ENCODE results near the gene ZNF23. TPM values are rescaled to one million over a fixed set of nuclear protein-coding genes. Genes with fewer than 3 reads are reported as not detected.

ZNF23 gene
- total RNA-seq, 1 donor from 2014 or later, result 18.2 TPM

- no peaks in the 10 kb centered on the region for H3K4me1 Mint-ChIP-seq
- Histone ChIP-seq H3K27ac (no peak overlapping the region), H3K79me2 (ENCODE audit: low read depth) (no peaks in the 10 kb centered on the region), H3F3A (ENCODE audit: low read depth) (peaks cover 3% of the 10 kb centered on the region), H4K20me1 (ENCODE audit: low read depth) (no peaks in the 10 kb centered on the region), H3K27me3 (no peaks in the 10 kb centered on the region), H3K4me1 (peaks cover 10% of the 10 kb centered on the region), H3K4me3 (no peak overlapping the region), H3K36me3 (no peaks in the 10 kb centered on the region), H3K9me3 (ENCODE audit: low read depth) (no peaks in the 10 kb centered on the region), H3K4me2 (no peak overlapping the region), H3K9ac (no peak overlapping the region), H2AFZ (replicated peaks) (no peak overlapping the region)
- H3K9me3 Mint-ChIP-seq, result peaks cover 16% of the 10 kb centered on the region
- H3K4me3 Mint-ChIP-seq, result no peak overlapping the region
- TF ChIP-seq, protein P1, sequence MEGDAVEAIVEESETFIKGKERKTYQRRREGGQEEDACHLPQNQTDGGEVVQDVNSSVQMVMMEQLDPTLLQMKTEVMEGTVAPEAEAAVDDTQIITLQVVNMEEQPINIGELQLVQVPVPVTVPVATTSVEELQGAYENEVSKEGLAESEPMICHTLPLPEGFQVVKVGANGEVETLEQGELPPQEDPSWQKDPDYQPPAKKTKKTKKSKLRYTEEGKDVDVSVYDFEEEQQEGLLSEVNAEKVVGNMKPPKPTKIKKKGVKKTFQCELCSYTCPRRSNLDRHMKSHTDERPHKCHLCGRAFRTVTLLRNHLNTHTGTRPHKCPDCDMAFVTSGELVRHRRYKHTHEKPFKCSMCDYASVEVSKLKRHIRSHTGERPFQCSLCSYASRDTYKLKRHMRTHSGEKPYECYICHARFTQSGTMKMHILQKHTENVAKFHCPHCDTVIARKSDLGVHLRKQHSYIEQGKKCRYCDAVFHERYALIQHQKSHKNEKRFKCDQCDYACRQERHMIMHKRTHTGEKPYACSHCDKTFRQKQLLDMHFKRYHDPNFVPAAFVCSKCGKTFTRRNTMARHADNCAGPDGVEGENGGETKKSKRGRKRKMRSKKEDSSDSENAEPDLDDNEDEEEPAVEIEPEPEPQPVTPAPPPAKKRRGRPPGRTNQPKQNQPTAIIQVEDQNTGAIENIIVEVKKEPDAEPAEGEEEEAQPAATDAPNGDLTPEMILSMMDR (IDR thresholded peaks at IDR 0.05), result no peak
- TF ChIP-seq EZH2 (IDR thresholded peaks at IDR 0.05) (no peak), EZH2phosphoT487 (IDR thresholded peaks at IDR 0.05) (no peak)
- peaks cover 6% of the 10 kb centered on the region for H3K27me3 Mint-ChIP-seq (ENCODE audit: insufficient read depth, low read depth)
- no peaks in the 10 kb centered on the region for H3K36me3 Mint-ChIP-seq
- DNase-seq (ENCODE audit: low spot score), result no peak
- H3K27ac Mint-ChIP-seq, result no peak overlapping the region
Measured at GRCh38 chr16:71402674-71403073, 59.4 kb downstream of the ZNF23 start.

DNA sequence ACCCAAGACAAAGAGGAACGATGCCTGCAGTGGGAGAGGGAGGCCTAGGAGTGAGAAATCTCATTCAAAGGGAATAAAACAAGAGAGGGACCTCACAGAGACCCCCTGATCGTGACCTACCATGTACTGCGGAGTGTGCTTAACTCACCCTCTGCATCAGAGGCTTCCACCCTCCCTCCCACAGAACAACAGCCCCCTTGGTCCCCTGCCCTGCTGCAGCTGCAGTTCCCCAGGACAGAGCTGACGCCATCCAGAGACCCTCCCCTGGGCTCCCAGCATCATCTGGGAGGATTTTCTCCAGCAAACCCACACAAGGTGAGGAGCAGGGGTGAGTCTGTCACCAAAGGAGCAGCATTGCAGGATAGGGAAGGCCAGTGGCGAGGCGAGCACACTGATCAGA is 60.0 kb downstream of the ZNF23 start:
- Mint-ChIP-seq H3K4me3 (peak overlapping the region; percentile 31), H3K36me3 (no peaks in the 10 kb centered on the region), H3K27ac (no peak overlapping the region), H3K27me3 (ENCODE audit: insufficient read depth, low read depth) (peaks cover 5% of the 10 kb centered on the region), H3K4me1 (no peaks in the 10 kb centered on the region), H3K9me3 (peaks cover 16% of the 10 kb centered on the region)
- Histone ChIP-seq H3K4me2 (peak overlapping the region; percentile 17), H3K27me3 (no peaks in the 10 kb centered on the region), H3K79me2 (ENCODE audit: low read depth) (no peaks in the 10 kb centered on the region), H3K4me1 (peaks cover 10% of the 10 kb centered on the region), H3K36me3 (no peaks in the 10 kb centered on the region), H2AFZ (replicated peaks) (peak overlapping the region; percentile 38), H3F3A (ENCODE audit: low read depth) (peaks cover 3% of the 10 kb centered on the region), H4K20me1 (ENCODE audit: low read depth) (no peaks in the 10 kb centered on the region), H3K4me3 (no peak overlapping the region), H3K9ac (no peak overlapping the region), H3K9me3 (ENCODE audit: low read depth) (no peaks in the 10 kb centered on the region), H3K27ac (no peak overlapping the region)
- TF ChIP-seq, protein P1 (IDR thresholded peaks at IDR 0.05), result no peak
- TF ChIP-seq EZH2phosphoT487 (IDR thresholded peaks at IDR 0.05), result no peak
- no peak for TF ChIP-seq EZH2 (IDR thresholded peaks at IDR 0.05)
- DNase-seq (ENCODE audit: low spot score), result peak; percentile 9

DNA sequence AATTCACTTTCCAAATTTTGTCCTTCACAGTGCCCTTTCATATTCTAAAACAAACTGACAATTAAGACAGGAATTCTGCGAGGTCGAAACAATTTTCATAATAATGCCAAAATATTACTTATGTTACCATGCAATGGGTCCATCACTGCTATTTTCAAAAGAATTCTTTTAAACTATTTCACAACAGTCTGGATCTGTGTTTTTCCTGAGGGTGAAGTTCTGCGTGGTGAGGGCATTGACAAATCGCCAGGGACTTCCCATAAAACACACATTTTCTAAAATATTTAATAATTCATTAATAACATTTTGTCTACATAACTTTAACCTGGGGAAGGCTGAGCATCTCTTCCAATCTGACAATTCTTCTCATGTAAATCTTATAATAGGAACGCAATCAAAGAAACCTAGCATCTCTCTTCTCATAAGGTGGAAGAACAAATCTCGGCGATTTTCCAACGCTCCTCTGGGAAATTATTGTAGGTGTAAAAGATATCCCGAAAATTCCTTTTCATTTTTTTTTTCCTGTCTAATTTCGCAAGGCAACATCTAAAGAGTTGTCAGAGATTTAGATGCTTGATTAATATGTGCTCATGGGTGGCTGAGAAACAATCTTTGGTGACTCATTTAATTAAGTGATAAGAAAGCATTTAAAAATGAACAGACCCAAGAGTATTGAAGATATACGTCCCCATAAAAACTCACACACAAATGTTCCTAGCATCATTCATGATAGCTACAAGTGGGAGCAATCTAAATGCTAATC is 62.1 kb downstream of the ZNF23 start:
- H2AFZ ChIP-seq (replicated peaks), result no peak overlapping the region
- Mint-ChIP-seq H3K36me3 (no peaks in the 10 kb centered on the region), H3K4me3 (no peak overlapping the region), H3K27ac (no peak overlapping the region), H3K4me1 (no peaks in the 10 kb centered on the region), H3K27me3 (ENCODE audit: insufficient read depth, low read depth) (peaks cover 5% of the 10 kb centered on the region), H3K9me3 (peaks cover 10% of the 10 kb centered on the region)
- H3K9me3 ChIP-seq (ENCODE audit: low read depth), result no peaks in the 10 kb centered on the region
- DNase-seq (ENCODE audit: low spot score), result no peak
- H3K9ac ChIP-seq, result no peak overlapping the region
- TF ChIP-seq, protein P1 (IDR thresholded peaks at IDR 0.05), result no peak
- TF ChIP-seq EZH2 (IDR thresholded peaks at IDR 0.05) (no peak), EZH2phosphoT487 (IDR thresholded peaks at IDR 0.05) (no peak)
- H3K79me2 ChIP-seq (ENCODE audit: low read depth), result no peaks in the 10 kb centered on the region
- H3F3A ChIP-seq (ENCODE audit: low read depth), result peaks cover 3% of the 10 kb centered on the region
- H3K27me3 ChIP-seq, result no peaks in the 10 kb centered on the region
- H3K27ac ChIP-seq, result no peak overlapping the region
- H3K4me3 ChIP-seq, result no peak overlapping the region
- no peaks in the 10 kb centered on the region for H3K36me3 ChIP-seq
- peaks cover 15% of the 10 kb centered on the region for H3K4me1 ChIP-seq
- H4K20me1 ChIP-seq (ENCODE audit: low read depth), result no peaks in the 10 kb centered on the region
- H3K4me2 ChIP-seq, result no peak overlapping the region

Other genes with a start within 250 kb of the ZNF23 start
- gene HYDIN, start 231.5 kb downstream of the ZNF23 start, total RNA-seq (ENCODE audit: low replicate concordance), result 4.0 and 5.9 TPM in 2 replicates
- gene CMTR2, start 172.8 kb downstream of the ZNF23 start, total RNA-seq (ENCODE audit: low replicate concordance), result 32.4 and 43.9 TPM in 2 replicates
- 0.62 TPM in 1 of 2 replicates, not detected in the other for gene CALB2, start 103.5 kb downstream of the ZNF23 start, total RNA-seq (ENCODE audit: low replicate concordance)
- gene TLE7, start 20.2 kb downstream of the ZNF23 start, total RNA-seq (ENCODE audit: low replicate concordance), result not detected in 2 replicates
- gene ZNF19, start 27.1 kb upstream of the ZNF23 start, total RNA-seq (ENCODE audit: low replicate concordance), result 10.3 and 13.9 TPM in 2 replicates
- gene CHST4, start 64.2 kb upstream of the ZNF23 start, total RNA-seq (ENCODE audit: low replicate concordance), result 0.09 TPM in 1 of 2 replicates, not detected in the other
- gene TAT, start 114.8 kb upstream of the ZNF23 start, total RNA-seq (ENCODE audit: low replicate concordance), result not detected in 2 replicates
- gene MARVELD3, start 163.9 kb upstream of the ZNF23 start, total RNA-seq (ENCODE audit: low replicate concordance), result 2.0 and 2.2 TPM in 2 replicates

Data from neural progenitor cell (in vitro differentiated cells).